Thoracic aorta (tissue), 2 donors: Measurements from ENCODE around the gene MTHFS. TPM values are rescaled to one million over a fixed set of nuclear protein-coding genes. Genes with fewer than 3 reads are reported as not detected.
A peak's percentile ranks its signal among the peaks of the same experiment; 100 is the strongest.

ENCODE experiments used
- ATAC-seq: fragments of 150-250 bp; one replicate; pipeline ENCODE4 v1.8.0; 2017; ENCODE audit warnings: low read depth; ENCODE audit not compliant: insufficient number of reproducible peaks, low FRiP score
- DNase-seq: peaks from one replicate; pipeline ENCODE4 v3.0.0-alpha.2; 2020; ENCODE audit warnings: low spot score
- H3K27ac ChIP-seq, 2 donors: fragments of 200-600 bp; sonication (generic); 1 replicate in 1 of 2; 2 replicates in 1 of 2; pipeline ENCODE4 v1.5.1; 2016; ENCODE audit warnings: mild to moderate bottlenecking in 2 of 2, moderate library complexity in 2 of 2
- H3K27me3 ChIP-seq: fragments of 200-600 bp; sonication (generic); replicated peaks from 2 replicates; pipeline ENCODE4 v1.6.0; 2016; ENCODE audit warnings: mild to moderate bottlenecking; ENCODE audit not compliant: insufficient read depth
- H3K36me3 ChIP-seq: fragments of 200-600 bp; sonication (generic); one replicate; pipeline ENCODE4 v1.5.1; 2016
- H3K4me1 ChIP-seq, 2 donors: fragments of 200-600 bp; sonication (generic); 1 replicate in 1 of 2; 2 replicates in 1 of 2; pipeline versions ENCODE4 v1.5.1 to v1.6.0; 2016; ENCODE audit warnings: low read depth in 2 of 2, mild to moderate bottlenecking in 1 of 2; ENCODE audit not compliant: control insufficient read depth in 1 of 2
- H3K4me3 ChIP-seq: fragments of 200-600 bp; sonication (generic); 2 replicates; pipeline ENCODE4 v1.5.1; 2016; ENCODE audit warnings: mild to moderate bottlenecking
- H3K9me3 ChIP-seq: fragments of 200-600 bp; sonication (generic); 2 replicates; pipeline ENCODE4 v1.5.1; 2016
- CTCF ChIP-seq: fragments of 200-600 bp; sonication (generic); IDR thresholded peaks from one replicate; pipeline ENCODE4 v1.5.1; 2019; ENCODE audit warnings: antibody characterized with exemption
- total RNA-seq, 2 donors: library from RNA; depleted of rRNA; stranded (reverse); fragments of >200 nt; gene quantifications; one replicate each; pipeline versions ENCODE4 v1.1.0 to v1.2.3, GENCODE V29; 2016

MTHFS gene
- total RNA-seq, 2 donors from 2014 or later = 6.2 to 30.6 TPM

GRCh38 chr15:79924379-79924778, 27.6 kb upstream of the MTHFS start:
- no peaks in the 10 kb centered on the region for H3K27me3 ChIP-seq
- H3K36me3 ChIP-seq = peaks cover 5% of the 10 kb centered on the region
- peak overlapping the region; percentile 89 to 95 for H3K27ac ChIP-seq
- H3K9me3 ChIP-seq = peaks cover 24% of the 10 kb centered on the region
- TF ChIP-seq CTCF = no peak
- ATAC-seq (no peak), DNase-seq (no peak)
- peak overlapping the region; percentile 88 for H3K4me3 ChIP-seq
- peaks cover 4 to 6% of the 10 kb centered on the region in 2 donors for H3K4me1 ChIP-seq

GRCh38 chr15:79923515-79924169, 26.8 kb upstream of the MTHFS start:
- H3K36me3 ChIP-seq = peaks cover 5% of the 10 kb centered on the region

GRCh38 chr15:79923079-79923514, 26.3 kb upstream of the MTHFS start:
- no peak for TF ChIP-seq CTCF
- no peaks in the 10 kb centered on the region for H3K27me3 ChIP-seq
- peaks cover 4 to 6% of the 10 kb centered on the region in 2 donors for H3K4me1 ChIP-seq
- H3K27ac ChIP-seq = peak overlapping the region; percentile 89 to 95
- ATAC-seq (peak; percentile 22), DNase-seq (no peak)
- H3K9me3 ChIP-seq = peaks cover 34% of the 10 kb centered on the region
- H3K36me3 ChIP-seq = peaks cover 5% of the 10 kb centered on the region
- peak overlapping the region; percentile 88 for H3K4me3 ChIP-seq

More at GRCh38 chr15:79923515-79924169, 26.8 kb upstream of the MTHFS start:
- Histone ChIP-seq H3K27me3 (no peaks in the 10 kb centered on the region), H3K9me3 (peaks cover 30% of the 10 kb centered on the region), H3K4me3 (peak overlapping the region; percentile 88), H3K4me1 (peaks cover 4 to 6% of the 10 kb centered on the region in 2 donors), H3K27ac (peak overlapping the region; percentile 89 to 95)
- DNase-seq (peak; percentile 72), ATAC-seq (peak; percentile 90)
- TF ChIP-seq CTCF = no peak

GRCh38 chr15:79922512-79923078, 25.8 kb upstream of the MTHFS start:
- peaks cover 35% of the 10 kb centered on the region for H3K9me3 ChIP-seq
- no peak for ATAC-seq

More at GRCh38 chr15:79922512-79923078, 25.8 kb upstream of the MTHFS start:
- H3K27ac ChIP-seq = peak overlapping the region; percentile 89 to 95
- peak overlapping the region; percentile 88 for H3K4me3 ChIP-seq
- TF ChIP-seq CTCF = no peak
- DNase-seq = no peak
- H3K36me3 ChIP-seq = peaks cover 5% of the 10 kb centered on the region
- H3K27me3 ChIP-seq = no peaks in the 10 kb centered on the region
- peaks cover 4 to 6% of the 10 kb centered on the region in 2 donors for H3K4me1 ChIP-seq
